Body of pancreas (tissue), 4 donors: ENCODE data around the gene RCVRN. TPM values are rescaled to one million over a fixed set of nuclear protein-coding genes. Genes with fewer than 3 reads are reported as not detected.

Source experiments
- ATAC-seq: fragments of 150-250 bp; one replicate; pipeline ENCODE4 v1.9.1; 2016
- DNase-seq, 4 donors: peaks; one replicate each; pipeline ENCODE4 v3.0.0-alpha.2; 2019
- H3K27ac ChIP-seq, 4 donors: fragments of 200-600 bp; sonication (generic); 1 replicate in 3 of 4; 2 replicates in 1 of 4; pipeline versions ENCODE4 v1.5.1 to v1.6.1; 2016 to 2019; ENCODE audit warnings: mild to moderate bottlenecking in 1 of 4, mixed read lengths in 1 of 4, moderate library complexity in 1 of 4
- H3K27me3 ChIP-seq, 2 donors: fragments of 200-600 bp; sonication (generic); one replicate each; pipeline ENCODE4 v1.6.0; 2016; ENCODE audit warnings: mild to moderate bottlenecking in 1 of 2
- H3K36me3 ChIP-seq, 2 donors: fragments of 200-600 bp; sonication (generic); replicated peaks in 1 of 2; 2 replicates each; pipeline ENCODE4 v1.5.1; 2016; ENCODE audit warnings: low read depth in 2 of 2; ENCODE audit not compliant: insufficient read depth in 1 of 2
- H3K4me1 ChIP-seq: fragments of 200-600 bp; sonication (generic); one replicate; pipeline ENCODE4 v1.6.0; 2016
- H3K4me3 ChIP-seq, 2 donors: fragments of 200-600 bp; sonication (generic); 1 replicate in 1 of 2; 2 replicates in 1 of 2; pipeline ENCODE4 v1.5.1; 2016 to 2019
- H3K9me3 ChIP-seq, 3 donors: fragments of 200-600 bp; sonication (generic); 1 replicate in 2 of 3; 2 replicates in 1 of 3; pipeline ENCODE4 v1.5.1; 2016
- POLR2A ChIP-seq, 3 donors: fragments of 450-650 bp; IDR thresholded peaks; one replicate each; pipeline ENCODE4 v1.6.1; 2016; ENCODE audit warnings: antibody characterized with exemption in 3 of 3, mild to moderate bottlenecking in 2 of 3
- WGBS, 2 donors: methylation state at CpG; one replicate each; pipeline ENCODE4 v1.1.5; 2017; 5-methylcytosine and 5-hydroxymethylcytosine counted together
- intact Hi-C: fragments of 100-400 bp; cut with DNase I; formaldehyde crosslinking; loops from one replicate; pipeline ENCODE4 v1.15.1; 2023
- total RNA-seq, 2 donors: library from RNA; depleted of rRNA; stranded (reverse); fragments of >200 nt; gene quantifications; one replicate each; pipeline ENCODE4 v1.1.0, GENCODE V29; 2016
- TF ChIP-seq, protein P1 (sequence below), 7 experiments: fragments of 450-650 bp in 4 of 7; fragments of 200-600 bp in 3 of 7; sonication (generic) in 3 of 7; IDR thresholded peaks; one replicate each; pipeline ENCODE4 v1.5.1; 2016 to 2019; ENCODE audit warnings: antibody characterized with exemption in 7 of 7

The RCVRN gene
- total RNA-seq, 2 donors from 2014 or later: not detected

DNA sequence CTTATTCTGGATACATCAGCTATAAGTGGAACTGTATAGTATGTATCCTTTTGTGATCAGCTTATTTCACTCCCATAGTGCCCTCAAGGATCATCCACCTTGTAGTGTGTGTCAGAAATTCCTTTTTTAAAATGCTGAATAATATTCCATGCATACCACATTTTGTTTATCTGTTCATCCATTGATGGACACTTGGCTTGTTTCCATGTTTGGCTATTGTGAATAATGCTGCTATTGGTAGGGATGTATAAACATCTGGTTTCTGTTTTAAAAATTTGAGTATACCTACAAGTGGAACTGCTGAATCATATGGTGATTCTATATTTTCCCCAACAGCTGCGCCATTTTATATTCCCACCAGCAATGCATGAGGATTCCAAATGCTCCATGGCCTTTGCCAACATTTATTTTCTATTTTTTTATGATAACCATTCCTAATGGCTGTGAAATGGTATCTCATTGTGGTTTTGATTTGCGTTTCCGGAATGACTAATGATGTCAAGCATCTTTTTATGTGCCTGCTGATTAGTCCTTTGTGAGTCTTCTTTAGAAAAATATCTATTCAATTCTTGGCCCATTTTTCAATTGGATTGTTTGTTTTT lies 11.6 kb downstream of the RCVRN start:
- Histone ChIP-seq H3K36me3 (no peaks in the 10 kb centered on the region), H3K27ac (no peak overlapping the region), H3K9me3 (no peaks in the 10 kb centered on the region), H3K27me3 (no peaks in the 10 kb centered on the region), H3K4me1 (no peaks in the 10 kb centered on the region), H3K4me3 (no peak overlapping the region)
- TF ChIP-seq POLR2A (IDR thresholded peaks at IDR 0.05): no peak
- TF ChIP-seq, protein P1, sequence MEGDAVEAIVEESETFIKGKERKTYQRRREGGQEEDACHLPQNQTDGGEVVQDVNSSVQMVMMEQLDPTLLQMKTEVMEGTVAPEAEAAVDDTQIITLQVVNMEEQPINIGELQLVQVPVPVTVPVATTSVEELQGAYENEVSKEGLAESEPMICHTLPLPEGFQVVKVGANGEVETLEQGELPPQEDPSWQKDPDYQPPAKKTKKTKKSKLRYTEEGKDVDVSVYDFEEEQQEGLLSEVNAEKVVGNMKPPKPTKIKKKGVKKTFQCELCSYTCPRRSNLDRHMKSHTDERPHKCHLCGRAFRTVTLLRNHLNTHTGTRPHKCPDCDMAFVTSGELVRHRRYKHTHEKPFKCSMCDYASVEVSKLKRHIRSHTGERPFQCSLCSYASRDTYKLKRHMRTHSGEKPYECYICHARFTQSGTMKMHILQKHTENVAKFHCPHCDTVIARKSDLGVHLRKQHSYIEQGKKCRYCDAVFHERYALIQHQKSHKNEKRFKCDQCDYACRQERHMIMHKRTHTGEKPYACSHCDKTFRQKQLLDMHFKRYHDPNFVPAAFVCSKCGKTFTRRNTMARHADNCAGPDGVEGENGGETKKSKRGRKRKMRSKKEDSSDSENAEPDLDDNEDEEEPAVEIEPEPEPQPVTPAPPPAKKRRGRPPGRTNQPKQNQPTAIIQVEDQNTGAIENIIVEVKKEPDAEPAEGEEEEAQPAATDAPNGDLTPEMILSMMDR (IDR thresholded peaks at IDR 0.05): no peak
- intact Hi-C loops: no loop called here
- no peak for DNase-seq
- ATAC-seq: no peak
- WGBS, 2 donors: 38 to 53% methylated on average over 3 of the region's 3 CpGs

DNA sequence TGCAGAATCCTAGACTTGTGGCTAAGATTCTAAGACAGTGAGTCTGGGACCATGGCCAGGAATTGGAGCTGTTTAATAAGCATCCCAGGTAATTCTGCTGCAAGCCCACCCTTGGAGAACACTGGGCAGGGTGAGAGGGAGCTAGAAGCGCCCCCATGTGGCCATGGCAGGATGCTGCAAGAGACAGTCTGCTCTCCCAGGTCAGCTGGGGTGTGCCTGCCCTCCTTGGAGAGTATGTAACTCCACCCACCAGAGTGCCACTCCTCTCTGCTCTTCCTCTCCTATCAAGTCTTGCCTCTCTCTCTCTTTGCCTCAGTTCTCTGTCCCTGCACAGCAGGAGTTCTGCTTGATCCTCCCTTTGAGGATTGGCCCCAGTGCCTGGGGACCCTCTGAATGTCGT lies 14.9 kb downstream of the RCVRN start:
- intact Hi-C loops: no loop called here
- Histone ChIP-seq H3K9me3 (no peaks in the 10 kb centered on the region), H3K36me3 (no peaks in the 10 kb centered on the region), H3K27me3 (no peaks in the 10 kb centered on the region), H3K27ac (no peak overlapping the region), H3K4me1 (no peaks in the 10 kb centered on the region), H3K4me3 (no peak overlapping the region)
- no peak for TF ChIP-seq POLR2A (IDR thresholded peaks at IDR 0.05)
- TF ChIP-seq, protein P1 (IDR thresholded peaks at IDR 0.05): no peak
- DNase-seq (peak in 1 of 4 donors; percentile 22), ATAC-seq (no peak)
- 0 to 10% methylated on average over 2 of the region's 2 CpGs for WGBS, 2 donors

DNA sequence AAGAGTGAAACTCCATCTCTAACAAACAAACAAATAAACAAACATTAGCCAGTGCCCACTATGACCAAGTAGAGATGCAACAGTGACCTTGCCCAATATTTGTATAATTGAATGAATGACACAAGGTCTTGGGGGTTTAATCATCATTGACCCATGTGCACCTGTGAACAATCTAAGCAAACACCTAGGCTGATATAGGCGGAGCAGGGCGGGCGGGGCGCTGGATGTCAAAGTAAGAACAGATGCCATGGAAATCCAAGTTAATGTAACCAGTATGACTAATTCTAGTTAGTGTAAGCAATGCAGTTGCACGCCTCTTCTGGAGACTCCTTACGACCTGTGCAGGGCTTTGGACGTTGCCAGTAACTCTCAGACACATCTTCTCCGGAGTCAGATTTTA lies 17.6 kb downstream of the RCVRN start:
- Histone ChIP-seq H3K36me3 (no peaks in the 10 kb centered on the region), H3K4me3 (no peak overlapping the region), H3K27ac (no peak overlapping the region), H3K9me3 (no peaks in the 10 kb centered on the region), H3K4me1 (no peaks in the 10 kb centered on the region), H3K27me3 (no peaks in the 10 kb centered on the region)
- intact Hi-C loops: no loop called here
- TF ChIP-seq POLR2A (IDR thresholded peaks at IDR 0.05): no peak
- WGBS, 2 donors: 65 to 67% methylated on average over 8 of the region's 8 CpGs
- DNase-seq: no peak
- no peak for ATAC-seq

DNA sequence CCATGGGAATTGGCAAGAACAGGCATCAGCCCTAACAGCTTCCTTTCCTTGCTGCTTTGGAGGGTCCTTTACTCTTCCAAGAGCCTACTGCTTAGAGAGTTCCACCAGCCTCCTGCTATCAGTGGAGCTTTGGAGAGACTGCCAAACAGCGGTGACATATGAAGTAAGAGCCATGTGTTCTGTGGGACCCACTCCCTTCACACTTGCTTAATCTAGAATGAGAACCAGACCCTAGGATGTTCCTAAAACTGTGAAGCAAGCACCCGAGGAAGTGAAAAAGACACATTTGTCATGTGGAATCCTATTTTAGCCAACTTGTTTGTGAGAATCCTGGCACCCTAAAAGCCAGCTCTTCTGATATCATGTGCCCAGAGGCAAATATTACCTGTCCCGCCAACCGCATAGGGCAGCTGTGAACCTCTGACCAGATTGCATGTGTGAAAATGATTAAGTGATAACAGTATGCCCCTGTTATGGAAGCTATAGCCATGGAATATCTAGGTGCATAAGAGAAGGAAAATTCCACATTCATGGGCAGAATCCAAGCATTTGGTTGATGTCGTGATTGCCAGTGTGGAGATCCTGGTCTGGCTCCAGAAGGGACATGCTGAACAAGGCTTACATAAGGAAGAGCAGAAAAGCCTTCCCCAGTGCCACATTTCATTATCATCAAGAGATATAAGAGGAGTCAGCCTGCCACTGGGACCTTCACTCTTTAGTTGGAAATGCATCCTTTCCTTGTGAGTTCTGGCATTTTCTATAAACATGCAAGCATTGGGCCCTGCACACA lies 18.7 kb downstream of the RCVRN start:
- Histone ChIP-seq H3K27me3 (no peaks in the 10 kb centered on the region), H3K27ac (no peak overlapping the region), H3K36me3 (no peaks in the 10 kb centered on the region), H3K4me1 (no peaks in the 10 kb centered on the region), H3K9me3 (no peaks in the 10 kb centered on the region), H3K4me3 (no peak overlapping the region)
- intact Hi-C loops: no loop called here
- TF ChIP-seq POLR2A (IDR thresholded peaks at IDR 0.05): no peak
- TF ChIP-seq, protein P1 (IDR thresholded peaks at IDR 0.05): no peak
- WGBS, 2 donors: 72 to 83% methylated on average over 5 of the region's 5 CpGs
- ATAC-seq (no peak), DNase-seq (peak in 1 of 4 donors; percentile 17)

- DNase-seq: no peak
- H3K36me3 ChIP-seq: no peaks in the 10 kb centered on the region
- no peak for TF ChIP-seq POLR2A (IDR thresholded peaks at IDR 0.05)
- TF ChIP-seq, protein P1 (IDR thresholded peaks at IDR 0.05): no peak
- no peak overlapping the region for H3K4me3 ChIP-seq
- no peak overlapping the region for H3K27ac ChIP-seq
- no peak for ATAC-seq
- H3K27me3 ChIP-seq: no peaks in the 10 kb centered on the region
- intact Hi-C loops: no loop called here
- H3K4me1 ChIP-seq: no peaks in the 10 kb centered on the region
- H3K9me3 ChIP-seq: no peaks in the 10 kb centered on the region
Measured at GRCh38 chr17:9883451-9883850, 21.6 kb downstream of the RCVRN start.
